Right lobe of liver (tissue), 4 donors: ENCODE results near the gene NCF2.

Experiments used
- POLR2A ChIP-seq: fragments of 450-650 bp; IDR thresholded peaks from one replicate; pipeline ENCODE4 v1.6.1; 2017; ENCODE audit warnings: antibody characterized with exemption, mild to moderate bottlenecking
- TF ChIP-seq, protein P1 (sequence below), 4 donors: fragments of 200-600 bp in 3 of 4; fragments of 450-650 bp in 1 of 4; IDR thresholded peaks; one replicate each; pipeline versions ENCODE4 v1.5.1 to v1.8.0; 2016 to 2022; ENCODE audit warnings: antibody characterized with exemption in 4 of 4, mild to moderate bottlenecking in 2 of 4
- donor health status: DM: no; HTN: no; CAD: no.
- donor health status: DM: no; HTN: no; CAD: no.
- donor health status: DM: no; HTN: yes; CAD: no.

GRCh38 chr1:183590244-183591191, at the start of gene NCF2:
- TF ChIP-seq, protein P1, sequence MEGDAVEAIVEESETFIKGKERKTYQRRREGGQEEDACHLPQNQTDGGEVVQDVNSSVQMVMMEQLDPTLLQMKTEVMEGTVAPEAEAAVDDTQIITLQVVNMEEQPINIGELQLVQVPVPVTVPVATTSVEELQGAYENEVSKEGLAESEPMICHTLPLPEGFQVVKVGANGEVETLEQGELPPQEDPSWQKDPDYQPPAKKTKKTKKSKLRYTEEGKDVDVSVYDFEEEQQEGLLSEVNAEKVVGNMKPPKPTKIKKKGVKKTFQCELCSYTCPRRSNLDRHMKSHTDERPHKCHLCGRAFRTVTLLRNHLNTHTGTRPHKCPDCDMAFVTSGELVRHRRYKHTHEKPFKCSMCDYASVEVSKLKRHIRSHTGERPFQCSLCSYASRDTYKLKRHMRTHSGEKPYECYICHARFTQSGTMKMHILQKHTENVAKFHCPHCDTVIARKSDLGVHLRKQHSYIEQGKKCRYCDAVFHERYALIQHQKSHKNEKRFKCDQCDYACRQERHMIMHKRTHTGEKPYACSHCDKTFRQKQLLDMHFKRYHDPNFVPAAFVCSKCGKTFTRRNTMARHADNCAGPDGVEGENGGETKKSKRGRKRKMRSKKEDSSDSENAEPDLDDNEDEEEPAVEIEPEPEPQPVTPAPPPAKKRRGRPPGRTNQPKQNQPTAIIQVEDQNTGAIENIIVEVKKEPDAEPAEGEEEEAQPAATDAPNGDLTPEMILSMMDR (IDR thresholded peaks at IDR 0.05), result no peak
- TF ChIP-seq POLR2A, result no peak
